Fibroblast of skin of right biceps (primary cell): ENCODE data around the gene DNASE2.
"Not testable (repeated sequence)": the region's sequence is repeated elsewhere in the genome, so short reads cannot be mapped to it uniquely, and the experiment has no call there.

ENCODE experiments used
- DNase-seq: peaks from one replicate; pipeline ENCODE4 v3.0.0-alpha.2; 2013

Gene DNASE2

GRCh38 chr19:12859546-12859945 lies 21.7 kb downstream of the DNASE2 start:
- DNase-seq = no peak

GRCh38 chr19:12858041-12858928 lies 23.0 kb downstream of the DNASE2 start:
- DNase-seq = no peak

GRCh38 chr19:12856653-12857052 lies 24.6 kb downstream of the DNASE2 start:
- no peak for DNase-seq

- DNase-seq = peak; percentile 74
Observed at GRCh38 chr19:12847159-12848139, 33.8 kb downstream of the DNASE2 start.

- DNase-seq = not testable (repeated sequence)
Observed at GRCh38 chr19:12846613-12847012, 34.6 kb downstream of the DNASE2 start.

GRCh38 chr19:12843999-12844732 lies 37.1 kb downstream of the DNASE2 start:
- no peak for DNase-seq

- DNase-seq = no peak
Observed at GRCh38 chr19:12843328-12843727, 37.9 kb downstream of the DNASE2 start.

- DNase-seq = no peak
Observed at GRCh38 chr19:12842511-12842910, 38.7 kb downstream of the DNASE2 start.

- peak; percentile 38 for DNase-seq
Observed at GRCh38 chr19:12841094-12841493, 40.2 kb downstream of the DNASE2 start.

- peak; percentile 81 for DNase-seq
Observed at GRCh38 chr19:12840091-12841079, 40.9 kb downstream of the DNASE2 start.

GRCh38 chr19:12838886-12839756 lies 42.1 kb downstream of the DNASE2 start:
- no peak for DNase-seq

- DNase-seq = peak; percentile 22
Observed at GRCh38 chr19:12838182-12838885, 42.9 kb downstream of the DNASE2 start, which contains the start of gene MAST1. Gene MAST1, plus strand, starts transcription at chr19:12838515. Its CDS starts 58 bp downstream, at chr19:12838573.

GRCh38 chr19:12837225-12837624 lies 44.0 kb downstream of the DNASE2 start:
- peak; percentile 15 for DNase-seq

GRCh38 chr19:12836529-12836863 lies 44.8 kb downstream of the DNASE2 start:
- no peak for DNase-seq

GRCh38 chr19:12834976-12835757 lies 46.1 kb downstream of the DNASE2 start:
- DNase-seq = peak; percentile 26

GRCh38 chr19:12834566-12834943 lies 46.7 kb downstream of the DNASE2 start, which contains the start of gene RTBDN:
Gene RTBDN, minus strand, starts transcription at chr19:12834579. Its CDS starts 4,600 bp downstream, at chr19:12829979.
- DNase-seq = no peak

GRCh38 chr19:12833738-12834565 lies 47.3 kb downstream of the DNASE2 start:
- DNase-seq = peak; percentile 22

GRCh38 chr19:12833418-12833737 lies 47.9 kb downstream of the DNASE2 start:
- DNase-seq = no peak
